Ascending aorta (tissue), 2 donors: ENCODE data around the gene PEX11B. TPM values are rescaled to one million over a fixed set of nuclear protein-coding genes. Genes with fewer than 3 reads are reported as not detected.
"Not testable (repeated sequence)": the region's sequence is repeated elsewhere in the genome, so short reads cannot be mapped to it uniquely, and the experiment has no call there.

Experiments used
- DNase-seq, 2 donors: peaks; one replicate each; pipeline ENCODE4 v3.0.0-alpha.2; 2019; ENCODE audit warnings: low spot score in 2 of 2
- H3K27ac ChIP-seq, 2 donors: fragments of 200-600 bp; sonication (generic); one replicate each; pipeline ENCODE4 v1.5.1; 2016 to 2017; ENCODE audit warnings: mild to moderate bottlenecking in 1 of 2
- H3K27me3 ChIP-seq: fragments of 200-600 bp; sonication (generic); one replicate; pipeline ENCODE4 v1.5.1; 2017
- H3K36me3 ChIP-seq, 2 donors: fragments of 200-600 bp; sonication (generic); one replicate each; pipeline ENCODE4 v1.5.1; 2016
- H3K4me1 ChIP-seq, 2 donors: fragments of 200-600 bp; sonication (generic); one replicate each; pipeline ENCODE4 v1.5.1; 2016 to 2017; ENCODE audit warnings: mild to moderate bottlenecking in 1 of 2
- H3K4me3 ChIP-seq, 2 donors: fragments of 200-600 bp; sonication (generic); one replicate each; pipeline ENCODE4 v1.5.1; 2016 to 2017; ENCODE audit warnings: mild to moderate bottlenecking in 1 of 2
- H3K9me3 ChIP-seq, 2 donors: fragments of 200-600 bp; sonication (generic); one replicate each; pipeline ENCODE4 v1.5.1; 2016
- intact Hi-C: fragments of 100-400 bp; cut with DNase I; formaldehyde crosslinking; loops from one replicate; pipeline ENCODE4 v1.15.1; 2023
- total RNA-seq: library from RNA; depleted of rRNA; stranded (reverse); fragments of >200 nt; gene quantifications from one replicate; pipeline ENCODE4 v1.1.0, GENCODE V29; 2016
- TF ChIP-seq, protein P1 (sequence below), 3 experiments: fragments of 200-600 bp in 2 of 3; fragments of 450-650 bp in 1 of 3; sonication (generic) in 2 of 3; IDR thresholded peaks; one replicate each; pipeline ENCODE4 v1.5.1; 2016 to 2019; ENCODE audit warnings: antibody characterized with exemption in 3 of 3, mild to moderate bottlenecking in 1 of 3, moderate library complexity in 1 of 3

Gene PEX11B
- total RNA-seq, 1 donor from 2014 or later: 11.2 TPM

DNA sequence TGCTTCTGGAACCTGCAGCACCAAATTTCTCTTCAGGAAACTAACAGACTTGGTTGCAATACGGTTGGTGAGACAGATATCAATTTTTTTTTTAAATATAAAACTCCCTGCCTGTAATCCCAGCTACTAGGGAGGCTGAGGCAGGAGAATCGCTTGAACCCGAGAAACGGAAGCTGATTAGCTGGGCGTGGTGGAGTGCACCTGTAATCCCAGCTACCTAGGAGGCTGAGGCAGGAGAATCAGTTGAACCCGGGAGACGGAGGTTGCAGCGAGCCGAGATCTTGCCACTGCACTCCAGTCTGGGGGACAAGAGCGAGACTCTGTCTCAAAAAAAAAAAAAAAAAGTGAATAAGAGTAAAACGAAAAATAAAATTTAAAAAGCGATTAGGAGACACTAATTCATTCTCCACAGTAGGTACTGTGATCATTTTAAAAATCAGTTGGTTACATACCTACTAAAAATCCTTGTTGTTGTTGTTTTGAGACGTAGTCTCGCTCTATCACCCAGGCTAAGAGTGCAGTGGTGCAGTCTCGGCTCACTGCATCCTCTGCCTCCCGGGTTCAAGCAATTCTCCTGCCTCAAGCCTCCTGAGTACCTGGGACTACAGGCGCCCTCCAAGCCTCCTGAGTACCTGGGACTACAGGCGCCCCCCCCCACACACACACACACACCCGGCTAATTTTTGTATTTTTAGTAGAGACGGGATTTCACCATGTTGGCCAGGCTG lies 9.6 kb upstream of the PEX11B start:
- TF ChIP-seq, protein P1, sequence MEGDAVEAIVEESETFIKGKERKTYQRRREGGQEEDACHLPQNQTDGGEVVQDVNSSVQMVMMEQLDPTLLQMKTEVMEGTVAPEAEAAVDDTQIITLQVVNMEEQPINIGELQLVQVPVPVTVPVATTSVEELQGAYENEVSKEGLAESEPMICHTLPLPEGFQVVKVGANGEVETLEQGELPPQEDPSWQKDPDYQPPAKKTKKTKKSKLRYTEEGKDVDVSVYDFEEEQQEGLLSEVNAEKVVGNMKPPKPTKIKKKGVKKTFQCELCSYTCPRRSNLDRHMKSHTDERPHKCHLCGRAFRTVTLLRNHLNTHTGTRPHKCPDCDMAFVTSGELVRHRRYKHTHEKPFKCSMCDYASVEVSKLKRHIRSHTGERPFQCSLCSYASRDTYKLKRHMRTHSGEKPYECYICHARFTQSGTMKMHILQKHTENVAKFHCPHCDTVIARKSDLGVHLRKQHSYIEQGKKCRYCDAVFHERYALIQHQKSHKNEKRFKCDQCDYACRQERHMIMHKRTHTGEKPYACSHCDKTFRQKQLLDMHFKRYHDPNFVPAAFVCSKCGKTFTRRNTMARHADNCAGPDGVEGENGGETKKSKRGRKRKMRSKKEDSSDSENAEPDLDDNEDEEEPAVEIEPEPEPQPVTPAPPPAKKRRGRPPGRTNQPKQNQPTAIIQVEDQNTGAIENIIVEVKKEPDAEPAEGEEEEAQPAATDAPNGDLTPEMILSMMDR (IDR thresholded peaks at IDR 0.05): no peak
- peak overlapping the region; percentile 97 to 98 for H3K27ac ChIP-seq
- peaks cover 13 to 24% of the 10 kb centered on the region in 2 donors for H3K36me3 ChIP-seq
- peak overlapping the region; percentile 70 to 73 for H3K4me3 ChIP-seq
- no peak for DNase-seq
- H3K4me1 ChIP-seq: peaks cover 6 to 12% of the 10 kb centered on the region in 2 donors
- no peaks in the 10 kb centered on the region for H3K27me3 ChIP-seq
- H3K9me3 ChIP-seq: no peaks in the 10 kb centered on the region
- intact Hi-C loops: loop anchor here (1.0 to 2.0 kb wide), 3 partner anchors 19 to 85 kb away; partner anchors contain the start of gene LIX1L

DNA sequence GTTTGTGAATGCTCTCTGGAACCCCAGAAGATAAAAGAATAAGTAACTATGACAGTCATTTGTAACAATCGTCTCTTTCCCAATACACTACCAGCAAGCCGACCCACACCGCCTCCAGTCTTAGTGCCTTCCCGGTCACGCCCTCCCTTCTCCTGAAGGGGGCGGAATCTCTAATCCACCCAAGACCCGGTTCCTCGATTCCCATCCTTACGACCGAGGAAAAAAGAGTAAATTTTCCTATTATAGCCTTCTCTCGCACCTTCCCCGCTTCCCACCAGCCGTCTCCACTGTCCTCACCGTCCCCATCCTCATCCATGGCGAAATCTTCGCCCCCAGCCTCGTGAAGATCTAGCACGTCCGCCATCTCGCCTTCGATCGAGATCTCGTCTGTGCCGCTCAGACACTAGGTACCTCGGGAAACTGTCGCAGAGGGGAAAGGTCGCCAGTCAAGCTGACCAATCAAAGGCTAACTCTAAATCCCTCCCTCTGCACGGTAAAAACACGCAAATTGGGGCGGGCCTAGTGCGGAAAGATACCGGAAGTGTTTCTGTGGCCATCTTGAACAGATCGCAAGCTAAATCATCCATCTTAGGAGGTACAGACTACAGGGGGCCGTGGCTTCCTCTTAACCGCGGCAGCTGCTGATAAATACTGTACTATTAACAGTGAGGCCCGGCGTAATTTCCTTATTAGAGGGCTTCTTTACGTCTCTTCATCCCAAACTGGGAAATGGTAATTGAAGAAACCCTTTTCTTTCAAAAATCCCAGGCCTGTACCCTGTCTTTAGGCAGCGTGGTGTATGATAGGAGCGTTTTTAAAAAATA lies 8.8 kb upstream of the PEX11B start, which contains the start of gene RBM8A:
TSS of gene RBM8A (minus strand) at position 422 of the 824 bp plus-strand sequence. CDS start at position 364, 58 bp downstream.
- peak within 1 kb of the TSS; percentile 70 to 73 for H3K4me3 ChIP-seq
- DNase-seq: peak; percentile 88 to 98
- peaks cover 6 to 12% of the 10 kb centered on the region in 2 donors for H3K4me1 ChIP-seq
- intact Hi-C loops: loop anchor here (1.0 to 2.0 kb wide), 3 partner anchors 18 to 86 kb away; partner anchors contain the start of gene LIX1L
- H3K9me3 ChIP-seq: no peaks in the 10 kb centered on the region
- TF ChIP-seq, protein P1 (IDR thresholded peaks at IDR 0.05): peak; percentile 63 to 76 (median 68)
- no peaks in the 10 kb centered on the region for H3K27me3 ChIP-seq
- peak within 1 kb of the TSS; percentile 97 to 98 for H3K27ac ChIP-seq
- H3K36me3 ChIP-seq: peaks cover 13 to 19% of the 10 kb centered on the region in 2 donors

DNA sequence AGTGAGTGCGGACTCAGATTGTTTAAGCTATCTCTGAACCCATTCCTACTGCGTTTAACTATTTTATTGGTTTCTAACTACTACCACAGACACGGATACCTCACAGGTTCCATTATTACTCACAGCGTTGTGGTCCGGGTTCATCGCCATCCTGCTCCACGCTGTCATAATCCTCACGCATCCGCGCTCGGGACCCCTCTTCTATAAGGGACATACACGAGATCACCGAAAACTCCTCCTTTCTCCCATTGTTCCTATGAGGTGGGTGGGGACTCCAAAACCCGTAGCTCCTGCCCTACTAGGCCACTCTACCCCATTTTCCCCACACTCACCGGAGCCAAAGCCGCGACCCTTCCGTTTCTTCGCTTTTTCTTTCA lies 8.2 kb upstream of the PEX11B start:
- Histone ChIP-seq H3K4me1 (peaks cover 6 to 12% of the 10 kb centered on the region in 2 donors), H3K9me3 (no peaks in the 10 kb centered on the region), H3K27me3 (no peaks in the 10 kb centered on the region), H3K36me3 (peaks cover 13 to 19% of the 10 kb centered on the region in 2 donors), H3K4me3 (peak overlapping the region; percentile 70 to 73), H3K27ac (peak overlapping the region; percentile 97 to 98)
- TF ChIP-seq, protein P1 (IDR thresholded peaks at IDR 0.05): no peak
- DNase-seq: no peak
- intact Hi-C loops: loop anchor here (1.0 to 2.0 kb wide), 3 partner anchors 17 to 86 kb away; partner anchors contain the start of gene LIX1L

DNA sequence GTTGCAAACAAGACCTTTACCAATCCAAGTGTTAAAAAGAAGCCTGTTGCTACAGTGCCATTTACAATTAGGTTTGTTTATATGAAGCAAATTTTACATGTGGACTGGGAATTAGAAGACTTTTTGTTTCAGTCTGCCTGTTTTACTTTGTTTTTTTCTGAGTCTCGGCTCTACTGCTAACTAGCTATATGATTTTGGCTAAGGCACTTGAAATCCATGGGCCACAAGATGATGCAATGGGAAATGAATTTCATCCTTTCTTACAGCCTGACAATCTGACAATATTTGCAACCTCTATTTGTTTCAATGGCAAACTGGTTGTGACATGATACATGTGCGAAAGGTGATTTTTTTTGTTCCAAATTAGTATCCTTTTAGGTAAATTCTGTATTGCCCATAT lies 3.7 kb upstream of the PEX11B start:
- no peak for DNase-seq
- Histone ChIP-seq H3K27me3 (no peaks in the 10 kb centered on the region), H3K4me3 (no peak overlapping the region), H3K27ac (no peak overlapping the region), H3K36me3 (peaks cover 5 to 13% of the 10 kb centered on the region in 2 donors), H3K9me3 (no peaks in the 10 kb centered on the region), H3K4me1 (peaks cover 10 to 24% of the 10 kb centered on the region in 2 donors)
- intact Hi-C loops: no loop called here
- TF ChIP-seq, protein P1 (IDR thresholded peaks at IDR 0.05): no peak

DNA sequence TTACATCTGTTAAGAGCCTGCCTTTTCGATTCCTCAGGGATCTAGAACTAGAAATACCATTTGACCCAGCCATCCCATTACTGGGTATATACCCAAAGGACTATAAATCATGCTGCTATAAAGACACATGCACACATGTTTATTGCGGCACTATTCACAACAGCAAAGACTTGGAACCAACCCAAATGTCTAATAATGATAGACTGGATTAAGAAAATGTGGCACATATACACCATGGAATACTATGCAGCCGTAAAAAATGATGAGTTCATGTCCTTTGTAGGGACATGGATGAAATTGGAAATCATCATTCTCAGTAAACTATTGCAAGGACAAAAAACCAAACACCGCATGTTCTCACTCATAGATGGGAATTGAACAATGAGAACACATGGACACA lies 1.8 kb upstream of the PEX11B start:
- DNase-seq, intact Hi-C loops, H3K27ac ChIP-seq, H3K27me3 ChIP-seq, H3K9me3 ChIP-seq: not testable (repeated sequence)
- Histone ChIP-seq H3K36me3 (peaks cover 10 to 24% of the 10 kb centered on the region in 2 donors), H3K4me1 (peaks cover 7 to 24% of the 10 kb centered on the region in 2 donors), H3K4me3 (peak overlapping the region in 1 of 2 donors; percentile 91)
